Effector memory CD8-positive, alpha-beta T cell (primary cell): ENCODE results near the gene PLD1.
A peak's percentile ranks its signal among the peaks of the same experiment; 100 is the strongest.

Experiments
- ATAC-seq: fragments of 150-1000 bp; cut with Tn5 transposase; replicated peaks from 2 replicates; pipeline ENCODE4 v1.10.0; 2021; ENCODE audit warnings: mild to moderate bottlenecking, moderate library complexity
- DNase-seq, 3 experiments: peaks; one replicate each; pipeline ENCODE4 v3.0.0; 2021
- H3K27ac Mint-ChIP-seq, 2 donors: one replicate each; pipeline ENCODE4 v1.8.0; 2022; ENCODE audit warnings: mild to moderate bottlenecking in 2 of 2, mixed read lengths in 2 of 2, moderate library complexity in 2 of 2
- H3K27me3 Mint-ChIP-seq, 2 donors: one replicate each; pipeline ENCODE4 v1.8.0; 2022; ENCODE audit warnings: mixed read lengths in 2 of 2
- H3K36me3 Mint-ChIP-seq: one replicate; pipeline ENCODE4 v1.8.0; 2022; ENCODE audit warnings: mild to moderate bottlenecking, moderate library complexity, mixed read lengths; ENCODE audit not compliant: insufficient read depth
- H3K4me1 Mint-ChIP-seq, 2 donors: one replicate each; pipeline ENCODE4 v1.8.0; 2022; ENCODE audit warnings: low read depth in 2 of 2, mixed read lengths in 2 of 2
- H3K4me3 Mint-ChIP-seq, 2 donors: one replicate each; pipeline ENCODE4 v1.8.0; 2022; ENCODE audit warnings: mild to moderate bottlenecking in 2 of 2, mixed read lengths in 2 of 2, moderate library complexity in 2 of 2
- H3K9me3 Mint-ChIP-seq, 2 donors: one replicate each; pipeline ENCODE4 v1.8.0; 2022; ENCODE audit warnings: mixed read lengths in 2 of 2

PLD1 gene

GRCh38 chr3:171672538-171672937 lies 137.7 kb downstream of the PLD1 start:
- Mint-ChIP-seq H3K4me1 (no peaks in the 10 kb centered on the region), H3K4me3 (no peak overlapping the region), H3K36me3 (peaks cover 6% of the 10 kb centered on the region), H3K27me3 (peaks cover 0 to 4% of the 10 kb centered on the region in 2 donors), H3K9me3 (no peaks in the 10 kb centered on the region), H3K27ac (no peak overlapping the region)
- ATAC-seq, result no peak
- DNase-seq, result no peak

GRCh38 chr3:171672124-171672523 lies 138.2 kb downstream of the PLD1 start:
- no peaks in the 10 kb centered on the region for H3K4me1 Mint-ChIP-seq
- no peak overlapping the region for H3K27ac Mint-ChIP-seq
- H3K4me3 Mint-ChIP-seq, result no peak overlapping the region
- no peak for DNase-seq
- no peaks in the 10 kb centered on the region for H3K27me3 Mint-ChIP-seq
- H3K36me3 Mint-ChIP-seq, result peaks cover 6% of the 10 kb centered on the region
- no peaks in the 10 kb centered on the region for H3K9me3 Mint-ChIP-seq
- no peak for ATAC-seq

GRCh38 chr3:171671709-171672108 lies 138.6 kb downstream of the PLD1 start:
- no peak for ATAC-seq
- H3K27ac Mint-ChIP-seq, result no peak overlapping the region
- peaks cover 6% of the 10 kb centered on the region for H3K36me3 Mint-ChIP-seq

GRCh38 chr3:171666516-171666915 lies 143.8 kb downstream of the PLD1 start:
- DNase-seq, result no peak
- Mint-ChIP-seq H3K27me3 (peaks cover 0 to 4% of the 10 kb centered on the region in 2 donors), H3K36me3 (peaks cover 11% of the 10 kb centered on the region), H3K4me1 (no peaks in the 10 kb centered on the region), H3K4me3 (no peak overlapping the region), H3K9me3 (no peaks in the 10 kb centered on the region), H3K27ac (no peak overlapping the region)
- no peak for ATAC-seq

More at GRCh38 chr3:171671709-171672108, 138.6 kb downstream of the PLD1 start:
- no peaks in the 10 kb centered on the region for H3K9me3 Mint-ChIP-seq
- no peaks in the 10 kb centered on the region for H3K27me3 Mint-ChIP-seq
- H3K4me1 Mint-ChIP-seq, result no peaks in the 10 kb centered on the region
- DNase-seq, result no peak
- no peak overlapping the region for H3K4me3 Mint-ChIP-seq

- Mint-ChIP-seq H3K36me3 (peaks cover 16% of the 10 kb centered on the region), H3K27ac (no peak overlapping the region), H3K27me3 (peaks cover 0 to 7% of the 10 kb centered on the region in 2 donors), H3K9me3 (no peaks in the 10 kb centered on the region), H3K4me3 (no peak overlapping the region), H3K4me1 (no peaks in the 10 kb centered on the region)
- no peak for ATAC-seq
- DNase-seq, result no peak
These were observed 146.5 kb downstream of the PLD1 start for GRCh38 chr3:171663805-171664204.

GRCh38 chr3:171661484-171661883 lies 148.8 kb downstream of the PLD1 start:
- DNase-seq (no peak), ATAC-seq (no peak)
- Mint-ChIP-seq H3K4me1 (no peaks in the 10 kb centered on the region), H3K27ac (no peak overlapping the region), H3K36me3 (peaks cover 19% of the 10 kb centered on the region), H3K9me3 (no peaks in the 10 kb centered on the region), H3K27me3 (peaks cover 0 to 7% of the 10 kb centered on the region in 2 donors), H3K4me3 (no peak overlapping the region)

GRCh38 chr3:171660188-171660587 lies 150.1 kb downstream of the PLD1 start:
- Mint-ChIP-seq H3K36me3 (peaks cover 14% of the 10 kb centered on the region), H3K27ac (no peak overlapping the region), H3K4me1 (no peaks in the 10 kb centered on the region), H3K27me3 (peaks cover 0 to 7% of the 10 kb centered on the region in 2 donors), H3K4me3 (no peak overlapping the region), H3K9me3 (no peaks in the 10 kb centered on the region)
- DNase-seq (no peak), ATAC-seq (no peak)

- H3K9me3 Mint-ChIP-seq, result no peaks in the 10 kb centered on the region
- DNase-seq, result no peak
- no peaks in the 10 kb centered on the region for H3K4me1 Mint-ChIP-seq
- ATAC-seq, result no peak
- peaks cover 14% of the 10 kb centered on the region for H3K36me3 Mint-ChIP-seq
- no peak overlapping the region for H3K27ac Mint-ChIP-seq
- H3K27me3 Mint-ChIP-seq, result peaks cover 0 to 7% of the 10 kb centered on the region in 2 donors
- no peak overlapping the region for H3K4me3 Mint-ChIP-seq
These were observed 151.4 kb downstream of the PLD1 start for GRCh38 chr3:171658841-171659240.

GRCh38 chr3:171654809-171655208 lies 155.5 kb downstream of the PLD1 start:
- peak overlapping the region in 1 of 2 donors; percentile 72 for H3K27ac Mint-ChIP-seq
- no peak overlapping the region for H3K4me3 Mint-ChIP-seq
- DNase-seq, result no peak
- H3K9me3 Mint-ChIP-seq, result no peaks in the 10 kb centered on the region
- ATAC-seq, result no peak
- H3K27me3 Mint-ChIP-seq, result no peaks in the 10 kb centered on the region
- H3K36me3 Mint-ChIP-seq, result peaks cover 6% of the 10 kb centered on the region
- peaks cover 0 to 6% of the 10 kb centered on the region in 2 donors for H3K4me1 Mint-ChIP-seq

GRCh38 chr3:171654326-171654725 lies 156.0 kb downstream of the PLD1 start:
- DNase-seq (no peak), ATAC-seq (no peak)
- peaks cover 6% of the 10 kb centered on the region for H3K36me3 Mint-ChIP-seq
- H3K4me3 Mint-ChIP-seq, result no peak overlapping the region
- H3K4me1 Mint-ChIP-seq, result peaks cover 0 to 6% of the 10 kb centered on the region in 2 donors
- no peaks in the 10 kb centered on the region for H3K9me3 Mint-ChIP-seq
- no peaks in the 10 kb centered on the region for H3K27me3 Mint-ChIP-seq
- peak overlapping the region in 1 of 2 donors; percentile 72 for H3K27ac Mint-ChIP-seq

- Mint-ChIP-seq H3K27ac (no peak overlapping the region), H3K9me3 (no peaks in the 10 kb centered on the region), H3K4me3 (no peak overlapping the region), H3K4me1 (peaks cover 0 to 6% of the 10 kb centered on the region in 2 donors), H3K27me3 (no peaks in the 10 kb centered on the region), H3K36me3 (peaks cover 6% of the 10 kb centered on the region)
- ATAC-seq (no peak), DNase-seq (no peak)
These were observed 156.6 kb downstream of the PLD1 start for GRCh38 chr3:171653701-171654100.

- H3K4me1 Mint-ChIP-seq, result peaks cover 0 to 6% of the 10 kb centered on the region in 2 donors
- no peak for ATAC-seq
- H3K36me3 Mint-ChIP-seq, result peaks cover 6% of the 10 kb centered on the region
- no peak for DNase-seq
- no peak overlapping the region for H3K27ac Mint-ChIP-seq
- H3K4me3 Mint-ChIP-seq, result no peak overlapping the region
- no peaks in the 10 kb centered on the region for H3K9me3 Mint-ChIP-seq
- H3K27me3 Mint-ChIP-seq, result no peaks in the 10 kb centered on the region
These were observed 157.4 kb downstream of the PLD1 start for GRCh38 chr3:171652932-171653331.

GRCh38 chr3:171649911-171650592 lies 160.2 kb downstream of the PLD1 start:
- Mint-ChIP-seq H3K27me3 (no peaks in the 10 kb centered on the region), H3K36me3 (peaks cover 3% of the 10 kb centered on the region), H3K9me3 (no peaks in the 10 kb centered on the region), H3K4me1 (peaks cover 0 to 6% of the 10 kb centered on the region in 2 donors), H3K27ac (peak overlapping the region in 1 of 2 donors; percentile 21), H3K4me3 (no peak overlapping the region)
- ATAC-seq, result no peak
- no peak for DNase-seq

- Mint-ChIP-seq H3K4me3 (no peak overlapping the region), H3K9me3 (no peaks in the 10 kb centered on the region), H3K36me3 (peaks cover 3% of the 10 kb centered on the region), H3K27me3 (no peaks in the 10 kb centered on the region), H3K27ac (no peak overlapping the region), H3K4me1 (peaks cover 0 to 6% of the 10 kb centered on the region in 2 donors)
- no peak for DNase-seq
- ATAC-seq, result no peak
These were observed 161.0 kb downstream of the PLD1 start for GRCh38 chr3:171649267-171649666.
